Measurements from ENCODE around the gene SNED1. TPM values are rescaled to one million over a fixed set of nuclear protein-coding genes. Genes with fewer than 3 reads are reported as not detected.

The SNED1 gene
- total and polyA plus RNA-seq, 9 donors: 1.3 to 4.6 (median 2.7) TPM

DNA sequence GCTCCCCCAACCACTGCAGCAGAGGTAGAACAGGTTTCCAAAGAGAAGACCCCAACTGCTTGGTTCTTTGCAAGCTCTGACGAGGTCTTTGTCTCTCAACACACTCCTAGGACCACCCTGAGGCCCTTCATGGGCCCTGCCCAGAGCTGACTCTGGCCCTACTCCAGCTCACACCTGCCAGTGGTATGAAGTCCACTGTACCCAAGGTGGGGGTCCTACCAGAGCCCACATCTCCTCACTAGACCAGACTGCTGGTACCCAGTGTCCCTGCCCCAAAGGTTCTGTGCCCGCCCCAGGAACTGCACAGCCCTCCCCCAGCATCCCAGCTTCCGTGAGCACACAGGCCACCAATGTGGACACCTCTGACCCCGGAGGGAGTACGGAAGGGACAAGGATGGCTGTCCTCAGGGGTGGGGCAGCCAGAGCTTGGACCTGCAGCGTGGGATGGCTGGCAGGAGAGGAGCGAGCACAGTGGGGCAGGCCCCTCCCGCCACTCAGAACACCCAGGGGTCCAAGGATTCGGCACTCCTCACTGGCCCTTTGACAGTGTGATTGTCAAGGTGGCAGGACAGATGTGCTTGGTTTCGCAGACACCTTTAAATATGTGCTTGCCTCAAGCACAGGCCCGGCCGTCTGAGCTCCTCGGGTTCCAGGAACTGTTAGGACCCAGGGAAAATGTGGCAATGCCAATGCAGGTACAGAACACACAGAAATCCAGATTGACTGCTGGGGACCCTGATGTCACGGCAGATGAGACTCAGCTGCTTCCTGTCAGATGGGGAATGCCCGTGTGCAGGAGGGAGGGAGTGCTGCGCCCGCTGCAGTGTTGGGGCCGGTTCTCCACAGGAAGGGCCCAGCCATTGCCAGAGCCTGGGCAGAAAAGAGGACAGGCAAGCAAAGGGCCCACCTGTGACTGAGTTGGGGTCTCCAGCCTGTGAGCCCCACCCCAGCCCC lies 52.5 kb downstream of the SNED1 start:
- no peaks in the 10 kb centered on the region for H3K36me3 ChIP-seq (ENCODE audit: control insufficient read depth, insufficient read depth, low read length)

DNA sequence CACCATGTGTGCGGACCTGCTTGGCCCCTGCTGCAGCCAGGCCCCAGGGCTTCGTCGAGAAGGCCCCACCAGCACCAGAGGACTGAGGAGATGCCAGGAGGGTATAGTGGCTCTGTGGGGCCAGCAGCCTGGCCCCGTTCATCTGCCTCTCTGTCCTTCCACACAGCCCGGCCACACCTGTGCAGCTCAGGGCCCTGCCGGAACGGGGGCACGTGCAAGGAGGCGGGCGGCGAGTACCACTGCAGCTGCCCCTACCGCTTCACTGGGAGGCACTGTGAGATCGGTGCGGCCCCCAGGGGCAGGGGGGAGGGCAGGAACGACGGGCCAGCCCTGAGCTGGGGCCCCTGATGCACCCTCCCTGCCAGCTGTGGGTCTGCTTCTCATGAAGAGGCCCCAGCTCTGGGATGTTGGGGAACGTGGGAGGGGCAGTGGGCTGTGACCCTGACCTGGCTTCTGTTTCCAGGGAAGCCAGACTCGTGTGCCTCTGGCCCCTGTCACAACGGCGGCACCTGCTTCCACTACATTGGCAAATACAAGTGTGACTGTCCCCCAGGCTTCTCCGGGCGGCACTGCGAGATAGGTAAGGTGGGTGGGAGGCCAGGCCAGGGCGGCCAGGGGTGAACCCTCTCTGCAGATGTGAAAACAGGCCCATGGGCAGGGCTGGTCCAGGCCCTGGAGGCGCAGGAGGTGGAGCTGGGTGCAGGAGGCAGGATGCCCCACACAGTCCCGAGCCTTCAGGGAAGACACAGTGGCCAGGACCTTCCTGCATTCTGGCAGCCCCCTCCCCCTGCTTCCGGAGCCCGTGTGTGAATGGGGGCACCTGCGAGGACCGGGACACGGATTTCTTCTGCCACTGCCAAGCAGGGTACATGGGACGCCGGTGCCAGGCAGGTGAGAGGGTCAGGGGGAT lies 53.4 kb downstream of the SNED1 start:
- Histone ChIP-seq H3K4me3 (ENCODE audit: low read length) (no peak overlapping the region), H3K4me1 (ENCODE audit: control insufficient read depth, insufficient read depth, low read length) (no peaks in the 10 kb centered on the region), H3K27ac (ENCODE audit: low read length) (no peak overlapping the region), H3K36me3 (ENCODE audit: control insufficient read depth, insufficient read depth, low read length) (no peaks in the 10 kb centered on the region), H3K27me3 (ENCODE audit: control insufficient read depth, insufficient read depth, low read length) (no peaks in the 10 kb centered on the region), H3K9me3 (replicated peaks; ENCODE audit: control insufficient read depth, low read depth, low read length) (no peaks in the 10 kb centered on the region)
- DNase-seq: no peak
- 88% methylated on average over 24 of the region's 33 CpGs for WGBS (ENCODE audit: insufficient coverage)

More for the DNA sequence above, 52.5 kb downstream of the SNED1 start:
- DNase-seq: no peak
- Histone ChIP-seq H3K4me1 (ENCODE audit: control insufficient read depth, insufficient read depth, low read length) (no peaks in the 10 kb centered on the region), H3K27ac (ENCODE audit: low read length) (no peak overlapping the region), H3K4me3 (ENCODE audit: low read length) (no peak overlapping the region), H3K9me3 (replicated peaks; ENCODE audit: control insufficient read depth, low read depth, low read length) (no peaks in the 10 kb centered on the region), H3K27me3 (ENCODE audit: control insufficient read depth, insufficient read depth, low read length) (no peaks in the 10 kb centered on the region)
- 79% methylated on average over 18 of the region's 18 CpGs for WGBS (ENCODE audit: insufficient coverage)

DNA sequence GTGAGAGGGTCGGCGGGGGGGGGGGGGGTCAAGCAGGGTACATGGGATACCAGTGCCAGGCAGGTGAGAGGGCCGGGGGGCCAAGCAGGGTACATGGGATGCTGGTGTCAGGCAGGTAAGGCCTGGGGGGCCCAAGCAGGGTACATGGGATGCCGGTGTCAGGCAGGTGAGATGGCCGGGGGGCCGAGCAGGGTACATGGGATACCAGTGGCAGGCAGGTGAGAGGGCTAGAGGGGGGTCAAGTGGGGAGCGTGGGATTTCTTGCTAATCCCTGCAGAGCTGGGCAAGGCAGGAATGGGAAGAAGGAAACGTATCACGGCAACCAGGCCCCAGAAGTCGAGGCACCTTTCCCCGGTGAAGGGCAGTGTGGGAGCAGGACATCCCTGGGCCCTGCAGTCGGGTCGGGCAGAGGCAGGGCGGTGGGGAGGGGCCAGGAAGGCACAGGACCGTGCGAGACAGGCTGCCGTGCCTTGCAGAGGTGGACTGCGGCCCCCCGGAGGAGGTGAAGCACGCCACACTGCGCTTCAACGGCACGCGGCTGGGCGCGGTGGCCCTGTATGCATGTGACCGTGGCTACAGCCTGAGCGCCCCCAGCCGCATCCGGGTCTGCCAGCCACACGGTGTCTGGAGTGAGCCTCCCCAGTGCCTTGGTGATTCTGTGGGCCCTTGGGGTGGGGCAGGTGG lies 54.4 kb downstream of the SNED1 start:
- Histone ChIP-seq H3K27me3 (ENCODE audit: control insufficient read depth, insufficient read depth, low read length) (no peaks in the 10 kb centered on the region), H3K36me3 (ENCODE audit: control insufficient read depth, insufficient read depth, low read length) (no peaks in the 10 kb centered on the region), H3K27ac (ENCODE audit: low read length) (no peak overlapping the region), H3K4me1 (ENCODE audit: control insufficient read depth, insufficient read depth, low read length) (no peaks in the 10 kb centered on the region), H3K4me3 (ENCODE audit: low read length) (no peak overlapping the region), H3K9me3 (replicated peaks; ENCODE audit: control insufficient read depth, low read depth, low read length) (no peaks in the 10 kb centered on the region)
- no peak for DNase-seq
- WGBS (ENCODE audit: insufficient coverage): 78% methylated on average over 30 of the region's 31 CpGs

DNA sequence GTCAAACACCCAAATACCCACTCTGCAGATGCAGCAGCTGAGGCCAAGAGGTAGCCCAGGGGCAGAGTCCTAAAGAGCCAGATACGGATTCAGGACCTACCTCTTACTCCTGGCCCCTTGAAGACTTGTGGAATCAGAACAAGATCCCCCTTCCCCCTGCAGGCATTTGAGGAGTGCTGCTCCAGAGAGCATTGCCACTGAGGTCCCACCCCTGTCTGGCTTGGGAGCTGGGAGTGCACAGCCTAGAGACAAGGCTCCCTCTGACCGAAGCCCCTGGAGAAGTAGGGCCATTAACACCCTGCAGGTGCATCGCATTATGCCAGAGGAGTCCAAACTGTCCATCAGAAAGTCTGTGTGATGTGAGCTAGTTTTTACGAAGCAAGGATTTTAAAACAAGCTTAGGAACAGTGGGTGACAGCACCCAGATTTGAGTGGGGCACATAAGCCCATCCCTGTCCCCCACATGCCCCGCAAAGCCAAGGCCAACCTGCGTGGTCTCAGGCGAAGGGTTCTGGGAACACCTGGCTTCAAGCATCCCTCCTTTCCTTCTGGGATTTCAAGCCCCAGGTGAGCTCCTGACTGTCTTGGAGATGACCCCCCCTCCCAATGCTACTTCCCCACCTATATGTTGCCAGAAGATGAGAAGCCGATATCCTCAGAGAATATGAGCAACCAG lies 55.3 kb downstream of the SNED1 start:
- no peaks in the 10 kb centered on the region for H3K9me3 ChIP-seq (replicated peaks; ENCODE audit: control insufficient read depth, low read depth, low read length)
- H3K4me3 ChIP-seq (ENCODE audit: low read length): no peak overlapping the region
- no peaks in the 10 kb centered on the region for H3K36me3 ChIP-seq (ENCODE audit: control insufficient read depth, insufficient read depth, low read length)
- WGBS (ENCODE audit: insufficient coverage): 92% methylated on average over 4 of the region's 8 CpGs
- no peak for DNase-seq
- no peak overlapping the region for H3K27ac ChIP-seq (ENCODE audit: low read length)
- no peaks in the 10 kb centered on the region for H3K27me3 ChIP-seq (ENCODE audit: control insufficient read depth, insufficient read depth, low read length)
- no peaks in the 10 kb centered on the region for H3K4me1 ChIP-seq (ENCODE audit: control insufficient read depth, insufficient read depth, low read length)

DNA sequence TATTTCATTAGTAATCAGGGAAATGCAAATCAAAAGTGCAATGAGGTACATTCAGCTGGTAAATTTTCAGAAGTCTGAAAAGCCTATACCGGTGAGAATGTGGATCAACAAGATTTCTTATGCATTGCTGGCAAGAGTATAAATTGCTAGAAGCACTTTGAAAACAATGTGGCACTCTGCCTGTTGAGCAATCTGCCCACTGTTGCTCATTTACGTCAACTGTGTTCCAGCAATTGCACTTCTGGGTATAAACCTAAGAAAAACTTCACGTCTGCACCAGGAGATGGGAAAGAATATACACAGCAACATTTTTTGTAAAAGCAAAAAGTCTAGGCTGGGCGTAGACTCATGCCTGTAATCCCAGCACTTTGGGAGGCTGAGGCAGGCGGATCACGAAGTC lies 62.9 kb downstream of the SNED1 start:
- H3K4me1 ChIP-seq (ENCODE audit: control insufficient read depth, insufficient read depth, low read length): no peaks in the 10 kb centered on the region
- no peak for DNase-seq
- no peaks in the 10 kb centered on the region for H3K9me3 ChIP-seq (replicated peaks; ENCODE audit: control insufficient read depth, low read depth, low read length)
- 63% methylated on average over 4 of the region's 6 CpGs for WGBS (ENCODE audit: insufficient coverage)
- no peak overlapping the region for H3K27ac ChIP-seq (ENCODE audit: low read length)
- H3K27me3 ChIP-seq (ENCODE audit: control insufficient read depth, insufficient read depth, low read length): peaks cover 22% of the 10 kb centered on the region
- no peak overlapping the region for H3K4me3 ChIP-seq (ENCODE audit: low read length)
- H3K36me3 ChIP-seq (ENCODE audit: control insufficient read depth, insufficient read depth, low read length): no peaks in the 10 kb centered on the region

DNA sequence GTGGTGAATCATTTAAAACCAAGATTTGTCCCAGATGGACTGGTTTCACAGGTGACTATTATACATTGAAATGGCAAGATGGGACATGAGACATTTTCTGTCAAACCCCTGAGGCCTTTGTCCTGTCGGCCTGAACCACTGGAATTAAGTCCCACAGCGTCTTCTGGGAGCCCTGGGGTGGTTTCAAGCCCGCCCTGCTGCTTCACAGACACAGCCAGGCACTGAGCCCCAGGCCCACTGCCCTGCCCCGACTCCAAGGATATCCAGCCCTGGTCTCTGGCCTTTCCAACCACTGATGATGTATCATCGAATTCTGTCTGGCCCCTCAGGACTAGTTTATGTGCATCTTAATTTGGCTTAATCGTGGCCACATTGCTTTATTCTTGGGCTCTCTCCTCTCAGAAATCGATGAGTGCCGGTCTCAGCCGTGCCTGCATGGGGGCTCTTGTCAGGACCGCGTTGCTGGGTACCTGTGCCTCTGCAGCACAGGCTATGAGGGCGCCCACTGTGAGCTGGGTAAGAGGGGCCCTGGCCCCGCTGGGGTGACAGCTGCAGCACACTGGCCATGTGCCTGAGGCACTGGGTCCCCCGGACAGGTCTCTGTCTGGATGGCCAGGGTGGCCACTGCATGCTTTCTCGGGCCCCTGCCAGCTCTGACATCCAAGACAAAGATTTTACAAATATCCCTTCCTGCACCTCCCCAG lies 64.1 kb downstream of the SNED1 start:
- WGBS (ENCODE audit: insufficient coverage): 77% methylated on average over 15 of the region's 15 CpGs
- Histone ChIP-seq H3K36me3 (ENCODE audit: control insufficient read depth, insufficient read depth, low read length) (no peaks in the 10 kb centered on the region), H3K4me1 (ENCODE audit: control insufficient read depth, insufficient read depth, low read length) (no peaks in the 10 kb centered on the region), H3K4me3 (ENCODE audit: low read length) (no peak overlapping the region), H3K9me3 (replicated peaks; ENCODE audit: control insufficient read depth, low read depth, low read length) (no peaks in the 10 kb centered on the region), H3K27me3 (ENCODE audit: control insufficient read depth, insufficient read depth, low read length) (peaks cover 22% of the 10 kb centered on the region), H3K27ac (ENCODE audit: low read length) (no peak overlapping the region)
- DNase-seq: no peak

DNA sequence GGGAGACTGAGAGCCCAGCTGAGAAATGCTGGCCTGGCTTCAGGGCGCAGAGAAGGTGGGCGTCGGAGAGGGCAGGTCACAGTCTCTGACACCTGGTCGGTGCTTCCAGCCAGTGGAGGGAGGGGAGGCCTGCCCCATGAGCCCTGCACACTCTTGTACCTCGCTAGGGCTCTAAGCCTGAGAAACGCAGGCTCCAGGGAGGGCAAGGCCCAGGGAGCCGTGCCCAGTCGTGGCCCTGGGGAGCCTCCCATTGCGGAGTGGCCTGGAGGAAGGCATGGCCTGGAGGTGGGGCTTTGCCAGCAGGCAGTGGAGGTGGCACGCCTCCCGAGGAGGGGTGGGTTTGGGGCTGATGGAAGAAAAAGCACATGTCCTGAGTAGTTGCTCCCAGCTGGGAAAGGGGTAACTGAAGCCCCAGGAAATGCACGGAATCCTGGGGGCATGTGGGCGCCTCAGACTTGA lies 64.7 kb downstream of the SNED1 start:
- WGBS (ENCODE audit: insufficient coverage): 52% methylated on average over 13 of the region's 13 CpGs
- Histone ChIP-seq H3K36me3 (ENCODE audit: control insufficient read depth, insufficient read depth, low read length) (no peaks in the 10 kb centered on the region), H3K27ac (ENCODE audit: low read length) (no peak overlapping the region), H3K9me3 (replicated peaks; ENCODE audit: control insufficient read depth, low read depth, low read length) (no peaks in the 10 kb centered on the region), H3K4me3 (ENCODE audit: low read length) (no peak overlapping the region), H3K4me1 (ENCODE audit: control insufficient read depth, insufficient read depth, low read length) (no peaks in the 10 kb centered on the region), H3K27me3 (ENCODE audit: control insufficient read depth, insufficient read depth, low read length) (peaks cover 22% of the 10 kb centered on the region)
- DNase-seq: no peak

DNA sequence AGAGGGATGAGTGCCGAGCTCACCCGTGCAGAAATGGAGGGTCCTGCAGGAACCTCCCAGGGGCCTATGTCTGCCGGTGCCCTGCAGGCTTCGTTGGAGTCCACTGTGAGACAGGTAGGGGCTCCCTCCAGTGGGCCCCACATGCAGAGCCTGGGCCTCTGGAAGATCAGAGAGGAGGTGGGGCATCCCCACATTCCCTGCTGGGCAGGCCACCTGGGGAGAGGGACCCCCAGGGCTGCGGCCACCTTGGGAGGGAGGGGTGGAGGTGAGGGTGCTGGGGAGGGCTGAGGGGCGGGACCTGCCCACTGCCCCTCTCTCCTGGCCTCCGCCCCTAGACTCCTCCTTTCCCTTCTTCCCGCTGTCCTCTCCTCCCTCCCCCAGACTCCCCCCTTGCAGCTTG lies 65.2 kb downstream of the SNED1 start:
- no peak overlapping the region for H3K4me3 ChIP-seq (ENCODE audit: low read length)
- no peak overlapping the region for H3K27ac ChIP-seq (ENCODE audit: low read length)
- H3K9me3 ChIP-seq (replicated peaks; ENCODE audit: control insufficient read depth, low read depth, low read length): no peaks in the 10 kb centered on the region
- H3K4me1 ChIP-seq (ENCODE audit: control insufficient read depth, insufficient read depth, low read length): no peaks in the 10 kb centered on the region
- no peaks in the 10 kb centered on the region for H3K36me3 ChIP-seq (ENCODE audit: control insufficient read depth, insufficient read depth, low read length)
- WGBS (ENCODE audit: insufficient coverage): 33% methylated on average over 6 of the region's 8 CpGs
- peaks cover 22% of the 10 kb centered on the region for H3K27me3 ChIP-seq (ENCODE audit: control insufficient read depth, insufficient read depth, low read length)
- no peak for DNase-seq
